HCT116 (cell line): Measurements from ENCODE around the gene KCNIP4. TPM values are rescaled to one million over a fixed set of nuclear protein-coding genes. Genes with fewer than 3 reads are reported as not detected.

Experiments
- ATAC-seq: fragments of 200-7000 bp; cut with Tn5 transposase; 2 replicates; pipeline ENCODE4 v1.9.1; 2020; ENCODE audit warnings: mild to moderate bottlenecking, moderate library complexity
- BruUV-seq: library from RNA; stranded (reverse); fragments of 400-500 nt; replicated peaks from 2 replicates; lab custom pipeline; 2021; lab: Mats Ljungman, UMichigan
- CTCF ChIA-PET: fragments of 300-600 bp; sonication (Branson Sonifier 250); formaldehyde crosslinking; loops from one replicate; lab custom pipeline; 2021; ENCODE audit warnings: antibody characterized with exemption; lab: Charles Lee
- POLR2A ChIA-PET: fragments of 300-600, 350-600 bp; sonication (Branson Sonifier 250); formaldehyde crosslinking; loops from one replicate; lab custom pipeline; 2021; ENCODE audit warnings: antibody characterized with exemption; lab: Charles Lee
- RAD21 ChIA-PET, 2 experiments: fragments of 300-600 bp; sonication (Branson Sonifier 250); formaldehyde crosslinking; loops; one replicate each; lab custom pipeline; 2023; ENCODE audit warnings: low total read pairs in 2 of 2; ENCODE audit not compliant: uncharacterized antibody in 2 of 2, unreplicated experiment in 2 of 2, low non-redundant PET in 1 of 2; lab: Charles Lee
- DNase-seq: peaks from one replicate; pipeline ENCODE4 v3.0.0-alpha.2; 2010; ENCODE audit warnings: low read depth, low spot score
- H2AFZ ChIP-seq: fragments of 200-600 bp; shearing (Covaris generic), sonication (generic); 2 replicates; pipeline ENCODE4 v1.6.1; 2017; ENCODE audit warnings: low read depth, mixed run types, mixed read lengths, antibody characterized with exemption, low read length; ENCODE audit not compliant: poor library complexity, severe bottlenecking
- H3K27ac ChIP-seq: 2 replicates; pipeline ENCODE4 v1.5.1; 2012; ENCODE audit warnings: low read depth, low read length
- H3K27me3 ChIP-seq: fragments of 200-600 bp; sonication (generic); 2 replicates; pipeline ENCODE4 v1.6.1; 2016; ENCODE audit warnings: mixed run types, low read length, mixed read lengths; ENCODE audit not compliant: insufficient read depth
- H3K36me3 ChIP-seq, 2 experiments: fragments of 200-500 bp in 1 of 2; fragments of 200-600 bp in 1 of 2; sonication (Bioruptor generic) in 1 of 2; sonication (generic) in 1 of 2; 2 replicates each; pipeline versions ENCODE4 v1.5.1 to v1.6.1; 2014 to 2016; ENCODE audit warnings: low read length in 2 of 2, inconsistent platforms in 1 of 2, mixed read lengths in 1 of 2, mixed run types in 1 of 2; ENCODE audit not compliant: insufficient read depth in 2 of 2, control insufficient read depth in 1 of 2
- H3K4me1 ChIP-seq, 2 experiments: fragments of 200-600 bp in 1 of 2; sonication (generic) in 1 of 2; 2 replicates each; pipeline versions ENCODE4 v1.5.1 to v1.6.1; 2012 to 2017; ENCODE audit warnings: low read length in 2 of 2, inconsistent platforms in 1 of 2, mild to moderate bottlenecking in 1 of 2, mixed read lengths in 1 of 2, mixed run types in 1 of 2, moderate library complexity in 1 of 2; ENCODE audit not compliant: insufficient read depth in 2 of 2, control insufficient read depth in 1 of 2
- H3K4me2 ChIP-seq: fragments of 200-600 bp; sonication (generic); 2 replicates; pipeline ENCODE4 v1.6.1; 2017; ENCODE audit warnings: mixed run types, low read length, mixed read lengths
- H3K4me3 ChIP-seq, 2 experiments: fragments of 200-600 bp in 1 of 2; sonication (generic) in 1 of 2; replicated peaks in 1 of 2; 2 replicates each; pipeline ENCODE4 v1.5.1; 2011 to 2016; ENCODE audit warnings: low read length in 2 of 2, control low read depth in 1 of 2, low read depth in 1 of 2, mild to moderate bottlenecking in 1 of 2, mixed read lengths in 1 of 2, mixed run types in 1 of 2
- H3K79me2 ChIP-seq: fragments of 200-600 bp; sonication (generic); 2 replicates; pipeline ENCODE4 v1.6.1; 2017; ENCODE audit warnings: mild to moderate bottlenecking, mixed run types, low read length, moderate library complexity, mixed read lengths; ENCODE audit not compliant: insufficient read depth
- H3K9ac ChIP-seq: fragments of 200-600 bp; sonication (generic); 2 replicates; pipeline ENCODE4 v1.6.1; 2016; ENCODE audit warnings: low read length, mixed read lengths
- H3K9me2 ChIP-seq: fragments of 200-600 bp; sonication (generic), shearing (Covaris generic); 2 replicates; pipeline ENCODE4 v1.6.1; 2017; ENCODE audit warnings: mixed run types, mild to moderate bottlenecking, moderate library complexity; ENCODE audit not compliant: insufficient read depth
- H3K9me3 ChIP-seq, 2 experiments: fragments of 200-500 bp in 1 of 2; fragments of 200-600 bp in 1 of 2; sonication (Bioruptor generic) in 1 of 2; sonication (generic) in 1 of 2; 2 replicates each; pipeline ENCODE4 v1.6.1; 2014 to 2017; ENCODE audit warnings: low read length in 2 of 2, mixed read lengths in 2 of 2, inconsistent platforms in 1 of 2, low read depth in 1 of 2, mild to moderate bottlenecking in 1 of 2, mixed run types in 1 of 2, moderate library complexity in 1 of 2; ENCODE audit not compliant: control insufficient read depth in 1 of 2, insufficient read depth in 1 of 2
- H4K20me1 ChIP-seq: fragments of 200-600 bp; sonication (generic), shearing (Covaris generic); 2 replicates; pipeline ENCODE4 v1.6.1; 2017; ENCODE audit warnings: mixed run types, mild to moderate bottlenecking, moderate library complexity; ENCODE audit not compliant: insufficient read depth
- CBX3 ChIP-seq: IDR thresholded peaks from 2 replicates; pipeline ENCODE4 v1.6.1; 2012; ENCODE audit warnings: low read depth
- ELF1 ChIP-seq: IDR thresholded peaks from 2 replicates; pipeline ENCODE4 v1.6.1; 2012; ENCODE audit warnings: low read depth, borderline replicate concordance
- EZH2phosphoT487 ChIP-seq: fragments of 200-600 bp; IDR thresholded peaks from 2 replicates; pipeline ENCODE4 v1.6.1; 2018; ENCODE audit warnings: antibody characterized with exemption, borderline replicate concordance
- FOSL1 ChIP-seq: IDR thresholded peaks from 2 replicates; pipeline ENCODE4 v1.6.1; 2012; ENCODE audit warnings: low read depth
- POLR2A ChIP-seq: IDR thresholded peaks from 2 replicates; pipeline ENCODE4 v1.7.0; 2011; ENCODE audit warnings: borderline replicate concordance; ENCODE audit not compliant: insufficient read depth, insufficient read length; ENCODE audit errors: extremely low read depth
- POLR2AphosphoS5 ChIP-seq: IDR thresholded peaks from 2 replicates; pipeline ENCODE4 v1.6.1; 2011; ENCODE audit warnings: mild to moderate bottlenecking, low read depth, low read length, moderate library complexity
- RAD21 ChIP-seq: IDR thresholded peaks from 2 replicates; pipeline ENCODE4 v1.6.1; 2012; ENCODE audit warnings: low read depth, mild to moderate bottlenecking
- SRF ChIP-seq: IDR thresholded peaks from 2 replicates; pipeline ENCODE4 v1.6.1; 2012; ENCODE audit warnings: low read depth
- TCF7L2 ChIP-seq: IDR thresholded peaks from 2 replicates; pipeline ENCODE4 v1.7.0; 2011; ENCODE audit warnings: borderline replicate concordance, inconsistent platforms; ENCODE audit not compliant: insufficient read depth, insufficient read length; ENCODE audit errors: extremely low read depth
- YY1 ChIP-seq: IDR thresholded peaks from 2 replicates; pipeline ENCODE4 v1.6.1; 2011; ENCODE audit warnings: low read length, low read depth, moderate library complexity, mild to moderate bottlenecking; ENCODE audit not compliant: insufficient replicate concordance; ENCODE audit errors: extremely low read depth
- ZFX ChIP-seq: fragments of 450-650 bp; IDR thresholded peaks from 2 replicates; pipeline ENCODE4 v1.6.1; 2017
- ZNF274 ChIP-seq: fragments of 200-500 bp; sonication (Bioruptor generic); IDR thresholded peaks from 2 replicates; pipeline ENCODE4 v1.6.1; 2014; ENCODE audit warnings: mild to moderate bottlenecking, low read depth, low read length, inconsistent platforms
- intact Hi-C: fragments of 100-400 bp; cut with micrococcal nuclease; formaldehyde crosslinking; loops from 2 replicates; pipeline ENCODE4 v1.10.0; 2022
- total RNA-seq: library from RNA; stranded (reverse); gene quantifications from one replicate; pipeline ENCODE4 v1.2.1, GENCODE V29; 2021; ENCODE audit not compliant: unreplicated experiment
- TF ChIP-seq, protein P1 (sequence below): IDR thresholded peaks from 2 replicates; pipeline ENCODE4 v1.6.1; 2012
- TF ChIP-seq, protein P2 (sequence below): IDR thresholded peaks from 2 replicates; pipeline ENCODE4 v1.6.1; 2012; ENCODE audit warnings: low read depth
- TF ChIP-seq, protein P3 (sequence below), 3 experiments: fragments of 200-600 bp in 1 of 3; sonication (generic) in 1 of 3; IDR thresholded peaks in 2 of 3; conservative IDR thresholded peaks in 1 of 3; 2 replicates each; pipeline ENCODE4 v1.5.1; 2012 to 2017; ENCODE audit warnings: low read depth in 2 of 3, low read length in 2 of 3, antibody characterized with exemption in 1 of 3, borderline replicate concordance in 1 of 3, control low read depth in 1 of 3, mild to moderate bottlenecking in 1 of 3, mixed read lengths in 1 of 3, mixed run types in 1 of 3, moderate library complexity in 1 of 3; ENCODE audit not compliant: insufficient read depth in 1 of 3

The KCNIP4 gene
- total RNA-seq, 1 experiment from 2014 or later, result not detected

DNA sequence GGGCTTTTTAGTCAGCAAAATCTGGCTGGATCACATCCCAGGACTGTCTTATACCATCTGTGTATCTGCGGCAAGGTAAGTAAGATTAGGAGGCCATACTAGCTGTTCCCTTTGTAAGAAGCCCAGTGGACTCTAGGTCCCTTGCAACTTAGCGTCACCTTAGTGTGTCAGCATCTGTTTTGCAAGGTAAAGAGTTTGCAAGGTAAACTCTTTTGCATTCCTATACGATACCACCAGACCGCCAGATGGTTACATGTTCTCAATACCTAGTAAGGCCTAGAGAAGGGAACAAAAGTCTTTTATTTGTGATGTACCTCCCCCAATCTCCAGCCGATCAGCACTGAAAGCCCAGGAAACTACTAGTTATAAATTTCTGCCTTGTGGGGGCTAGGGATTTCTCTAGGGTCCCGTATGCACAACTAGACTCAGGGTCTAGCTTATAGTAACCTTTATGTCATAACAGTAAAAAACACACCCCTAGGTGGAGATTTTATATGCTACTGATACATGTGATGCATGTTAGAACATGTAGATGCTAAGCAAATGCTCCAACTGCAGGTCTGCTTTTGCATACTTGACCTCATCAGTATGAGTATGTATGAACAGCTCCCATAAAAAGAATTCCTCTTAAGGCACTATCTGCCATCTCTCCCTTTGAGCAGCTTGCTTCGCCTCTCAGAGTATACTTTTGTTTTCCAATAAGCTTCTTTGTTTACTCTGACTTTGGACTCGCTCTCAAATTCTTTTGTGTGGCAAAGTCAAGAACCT, 78.4 kb downstream of the KCNIP4 start:
- no peaks in the 10 kb centered on the region for H3K36me3 ChIP-seq
- peaks cover 0 to 3% of the 10 kb centered on the region in 2 experiments; a peak in 1 of 4 replicates for H3K9me3 ChIP-seq
- BruUV-seq, result no TSS peak
- no peak overlapping the region for H3K9ac ChIP-seq
- H3K4me3 ChIP-seq, result no peak overlapping the region
- no peak for TF ChIP-seq CBX3
- TF ChIP-seq, protein P1, sequence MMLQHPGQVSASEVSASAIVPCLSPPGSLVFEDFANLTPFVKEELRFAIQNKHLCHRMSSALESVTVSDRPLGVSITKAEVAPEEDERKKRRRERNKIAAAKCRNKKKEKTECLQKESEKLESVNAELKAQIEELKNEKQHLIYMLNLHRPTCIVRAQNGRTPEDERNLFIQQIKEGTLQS, result no peak
- no peak for TF ChIP-seq ELF1
- no peak for TF ChIP-seq POLR2A
- no peak for TF ChIP-seq ZFX
- TF ChIP-seq, protein P2, sequence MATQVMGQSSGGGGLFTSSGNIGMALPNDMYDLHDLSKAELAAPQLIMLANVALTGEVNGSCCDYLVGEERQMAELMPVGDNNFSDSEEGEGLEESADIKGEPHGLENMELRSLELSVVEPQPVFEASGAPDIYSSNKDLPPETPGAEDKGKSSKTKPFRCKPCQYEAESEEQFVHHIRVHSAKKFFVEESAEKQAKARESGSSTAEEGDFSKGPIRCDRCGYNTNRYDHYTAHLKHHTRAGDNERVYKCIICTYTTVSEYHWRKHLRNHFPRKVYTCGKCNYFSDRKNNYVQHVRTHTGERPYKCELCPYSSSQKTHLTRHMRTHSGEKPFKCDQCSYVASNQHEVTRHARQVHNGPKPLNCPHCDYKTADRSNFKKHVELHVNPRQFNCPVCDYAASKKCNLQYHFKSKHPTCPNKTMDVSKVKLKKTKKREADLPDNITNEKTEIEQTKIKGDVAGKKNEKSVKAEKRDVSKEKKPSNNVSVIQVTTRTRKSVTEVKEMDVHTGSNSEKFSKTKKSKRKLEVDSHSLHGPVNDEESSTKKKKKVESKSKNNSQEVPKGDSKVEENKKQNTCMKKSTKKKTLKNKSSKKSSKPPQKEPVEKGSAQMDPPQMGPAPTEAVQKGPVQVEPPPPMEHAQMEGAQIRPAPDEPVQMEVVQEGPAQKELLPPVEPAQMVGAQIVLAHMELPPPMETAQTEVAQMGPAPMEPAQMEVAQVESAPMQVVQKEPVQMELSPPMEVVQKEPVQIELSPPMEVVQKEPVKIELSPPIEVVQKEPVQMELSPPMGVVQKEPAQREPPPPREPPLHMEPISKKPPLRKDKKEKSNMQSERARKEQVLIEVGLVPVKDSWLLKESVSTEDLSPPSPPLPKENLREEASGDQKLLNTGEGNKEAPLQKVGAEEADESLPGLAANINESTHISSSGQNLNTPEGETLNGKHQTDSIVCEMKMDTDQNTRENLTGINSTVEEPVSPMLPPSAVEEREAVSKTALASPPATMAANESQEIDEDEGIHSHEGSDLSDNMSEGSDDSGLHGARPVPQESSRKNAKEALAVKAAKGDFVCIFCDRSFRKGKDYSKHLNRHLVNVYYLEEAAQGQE, result no peak
- no peak for TF ChIP-seq FOSL1
- TF ChIP-seq, protein P3, sequence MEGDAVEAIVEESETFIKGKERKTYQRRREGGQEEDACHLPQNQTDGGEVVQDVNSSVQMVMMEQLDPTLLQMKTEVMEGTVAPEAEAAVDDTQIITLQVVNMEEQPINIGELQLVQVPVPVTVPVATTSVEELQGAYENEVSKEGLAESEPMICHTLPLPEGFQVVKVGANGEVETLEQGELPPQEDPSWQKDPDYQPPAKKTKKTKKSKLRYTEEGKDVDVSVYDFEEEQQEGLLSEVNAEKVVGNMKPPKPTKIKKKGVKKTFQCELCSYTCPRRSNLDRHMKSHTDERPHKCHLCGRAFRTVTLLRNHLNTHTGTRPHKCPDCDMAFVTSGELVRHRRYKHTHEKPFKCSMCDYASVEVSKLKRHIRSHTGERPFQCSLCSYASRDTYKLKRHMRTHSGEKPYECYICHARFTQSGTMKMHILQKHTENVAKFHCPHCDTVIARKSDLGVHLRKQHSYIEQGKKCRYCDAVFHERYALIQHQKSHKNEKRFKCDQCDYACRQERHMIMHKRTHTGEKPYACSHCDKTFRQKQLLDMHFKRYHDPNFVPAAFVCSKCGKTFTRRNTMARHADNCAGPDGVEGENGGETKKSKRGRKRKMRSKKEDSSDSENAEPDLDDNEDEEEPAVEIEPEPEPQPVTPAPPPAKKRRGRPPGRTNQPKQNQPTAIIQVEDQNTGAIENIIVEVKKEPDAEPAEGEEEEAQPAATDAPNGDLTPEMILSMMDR (IDR thresholded peaks at IDR 0.05 in 2 of 3, conservative IDR thresholded peaks at IDR 0.05 in 1 of 3; ENCODE audit: borderline replicate concordance in 1 of 3, insufficient read depth in 1 of 3, low read depth in 2 of 3, low read length in 2 of 3), result no peak
- no peak for TF ChIP-seq TCF7L2
- no peak for TF ChIP-seq SRF
- TF ChIP-seq ZNF274, result no peak
- no peak for TF ChIP-seq YY1
- TF ChIP-seq RAD21, result no peak
- TF ChIP-seq EZH2phosphoT487, result no peak
- TF ChIP-seq POLR2AphosphoS5, result no peak
- no peaks in the 10 kb centered on the region for H3K4me1 ChIP-seq
- RAD21 ChIA-PET, result no interaction called here
- intact Hi-C loops, result no loop called here
- no peaks in the 10 kb centered on the region for H3K27me3 ChIP-seq
- no peak overlapping the region for H3K27ac ChIP-seq
- no peaks in the 10 kb centered on the region for H3K79me2 ChIP-seq
- DNase-seq (no peak), ATAC-seq (no peak)
- POLR2A ChIA-PET, result no interaction called here
- CTCF ChIA-PET, result no interaction called here
- no peak overlapping the region for H3K4me2 ChIP-seq
- H3K9me2 ChIP-seq, result no peaks in the 10 kb centered on the region
- H2AFZ ChIP-seq, result no peak overlapping the region
- no peaks in the 10 kb centered on the region for H4K20me1 ChIP-seq
